H4 (cell line): ENCODE measurements around the gene MAGEE1. TPM values are rescaled to one million over a fixed set of nuclear protein-coding genes. Genes with fewer than 3 reads are reported as not detected.

ENCODE experiments used
- DNase-seq: peaks from one replicate; pipeline ENCODE4 v3.0.0-alpha.2; 2015; ENCODE audit warnings: low spot score
- total RNA-seq: library from RNA; depleted of rRNA; stranded (reverse); fragments of >200 nt; shearing (Covaris generic); gene quantifications from 2 replicates; pipeline ENCODE4 v1.2.3, GENCODE V29; 2014; rRNA removed

MAGEE1 gene, protein sequence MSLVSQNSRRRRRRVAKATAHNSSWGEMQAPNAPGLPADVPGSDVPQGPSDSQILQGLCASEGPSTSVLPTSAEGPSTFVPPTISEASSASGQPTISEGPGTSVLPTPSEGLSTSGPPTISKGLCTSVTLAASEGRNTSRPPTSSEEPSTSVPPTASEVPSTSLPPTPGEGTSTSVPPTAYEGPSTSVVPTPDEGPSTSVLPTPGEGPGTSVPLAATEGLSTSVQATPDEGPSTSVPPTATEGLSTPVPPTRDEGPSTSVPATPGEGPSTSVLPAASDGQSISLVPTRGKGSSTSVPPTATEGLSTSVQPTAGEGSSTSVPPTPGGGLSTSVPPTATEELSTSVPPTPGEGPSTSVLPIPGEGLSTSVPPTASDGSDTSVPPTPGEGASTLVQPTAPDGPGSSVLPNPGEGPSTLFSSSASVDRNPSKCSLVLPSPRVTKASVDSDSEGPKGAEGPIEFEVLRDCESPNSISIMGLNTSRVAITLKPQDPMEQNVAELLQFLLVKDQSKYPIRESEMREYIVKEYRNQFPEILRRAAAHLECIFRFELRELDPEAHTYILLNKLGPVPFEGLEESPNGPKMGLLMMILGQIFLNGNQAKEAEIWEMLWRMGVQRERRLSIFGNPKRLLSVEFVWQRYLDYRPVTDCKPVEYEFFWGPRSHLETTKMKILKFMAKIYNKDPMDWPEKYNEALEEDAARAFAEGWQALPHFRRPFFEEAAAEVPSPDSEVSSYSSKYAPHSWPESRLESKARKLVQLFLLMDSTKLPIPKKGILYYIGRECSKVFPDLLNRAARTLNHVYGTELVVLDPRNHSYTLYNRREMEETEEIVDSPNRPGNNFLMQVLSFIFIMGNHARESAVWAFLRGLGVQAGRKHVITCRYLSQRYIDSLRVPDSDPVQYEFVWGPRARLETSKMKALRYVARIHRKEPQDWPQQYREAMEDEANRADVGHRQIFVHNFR
- 0.92 and 1.5 TPM in 2 replicates for total RNA-seq

DNA sequence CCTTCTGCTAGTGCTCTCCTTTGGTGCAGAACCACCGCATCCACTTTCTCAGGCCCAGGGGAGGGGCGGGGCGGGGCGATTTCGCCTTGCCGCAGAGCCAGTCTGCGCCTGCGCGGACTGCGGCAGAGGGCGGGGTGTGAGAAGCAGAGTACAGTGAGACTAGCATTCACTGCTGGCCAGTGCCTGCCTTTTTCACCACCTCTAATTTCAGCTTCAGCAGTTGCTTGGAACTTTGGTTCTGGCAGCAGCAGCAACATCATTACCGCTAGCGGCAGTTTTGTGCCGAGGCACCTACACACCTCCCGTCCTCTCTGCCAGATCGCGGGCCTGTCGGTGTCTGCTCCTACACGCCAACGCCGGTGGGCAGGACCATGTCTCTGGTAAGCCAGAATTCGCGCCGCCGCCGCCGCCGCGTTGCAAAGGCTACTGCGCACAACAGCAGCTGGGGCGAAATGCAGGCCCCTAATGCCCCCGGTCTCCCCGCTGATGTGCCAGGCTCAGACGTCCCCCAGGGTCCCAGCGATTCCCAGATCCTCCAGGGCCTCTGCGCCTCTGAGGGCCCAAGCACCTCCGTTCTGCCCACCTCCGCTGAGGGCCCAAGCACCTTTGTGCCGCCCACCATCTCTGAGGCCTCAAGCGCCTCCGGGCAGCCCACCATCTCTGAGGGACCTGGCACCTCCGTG lies at the start of gene MAGEE1:
Gene MAGEE1 (plus strand): TSS at position 151 of the 683 bp plus-strand sequence. CDS start 221 bp downstream, at position 372.
- peak; percentile 44 for DNase-seq

DNA sequence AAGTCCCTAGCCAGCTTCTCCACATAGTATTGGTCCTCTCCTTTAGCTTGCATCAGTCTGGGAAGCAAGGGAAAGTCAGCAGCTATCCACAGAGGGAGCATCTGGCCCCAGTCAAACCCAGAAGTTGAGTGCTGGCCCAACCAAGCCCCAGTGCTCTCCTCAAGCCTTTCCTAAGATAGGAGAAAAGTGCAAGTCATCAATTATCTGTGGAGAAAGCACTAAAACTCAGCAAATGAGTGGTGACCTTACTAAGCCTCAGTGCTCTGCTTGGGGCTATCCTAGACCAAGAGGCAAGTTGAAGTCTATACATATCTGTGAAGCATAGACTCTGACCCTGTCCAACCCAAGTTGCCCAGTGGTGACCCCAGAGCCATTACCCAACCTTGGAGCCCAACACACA lies 28.5 kb upstream of the MAGEE1 start:
- DNase-seq, result no peak

DNA sequence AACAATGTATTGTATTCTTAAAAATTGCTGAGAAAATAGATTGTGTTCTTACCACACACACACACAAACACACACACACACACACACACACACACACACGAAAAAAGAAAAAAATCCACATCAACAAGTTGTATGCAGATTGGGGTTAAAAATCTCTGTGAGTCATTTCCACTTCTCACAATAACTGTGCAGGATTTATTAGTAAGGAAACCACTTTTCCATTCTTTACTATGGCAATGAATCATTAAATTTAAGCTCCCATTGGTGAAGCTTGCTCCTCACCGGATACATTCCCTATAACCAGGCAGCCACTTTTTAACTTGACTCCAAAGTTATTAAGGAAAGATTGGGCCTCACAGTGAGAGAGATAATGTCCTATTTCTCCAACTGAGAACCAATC lies 19.7 kb upstream of the MAGEE1 start:
- DNase-seq, result no peak

DNA sequence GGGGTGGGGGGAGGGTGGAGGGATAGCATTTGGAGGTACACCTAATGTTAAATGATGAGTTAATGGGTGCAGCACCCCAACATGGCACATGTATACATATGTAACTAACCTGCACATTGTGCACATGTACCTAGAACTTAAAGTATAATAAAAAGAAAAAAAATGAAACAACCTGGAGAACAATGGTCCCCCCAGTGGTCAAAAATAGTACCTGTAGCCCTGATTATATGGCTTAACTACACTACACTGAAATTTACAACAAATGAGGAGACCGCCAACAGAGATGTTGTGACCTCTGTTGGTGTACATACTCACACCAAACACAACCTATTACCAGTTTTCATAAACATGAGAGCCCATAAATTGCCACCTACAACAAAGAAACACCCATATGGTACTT lies 7.3 kb upstream of the MAGEE1 start:
- DNase-seq, result no peak

GRCh38 chrX:76428243-76429130 lies 977 bp downstream of the MAGEE1 start:
- no peak for DNase-seq

GRCh38 chrX:76433219-76433618 lies 5.7 kb downstream of the MAGEE1 start:
- DNase-seq, result no peak

- no peak for DNase-seq
These were observed 6.7 kb downstream of the MAGEE1 start for GRCh38 chrX:76434103-76434741.

DNA sequence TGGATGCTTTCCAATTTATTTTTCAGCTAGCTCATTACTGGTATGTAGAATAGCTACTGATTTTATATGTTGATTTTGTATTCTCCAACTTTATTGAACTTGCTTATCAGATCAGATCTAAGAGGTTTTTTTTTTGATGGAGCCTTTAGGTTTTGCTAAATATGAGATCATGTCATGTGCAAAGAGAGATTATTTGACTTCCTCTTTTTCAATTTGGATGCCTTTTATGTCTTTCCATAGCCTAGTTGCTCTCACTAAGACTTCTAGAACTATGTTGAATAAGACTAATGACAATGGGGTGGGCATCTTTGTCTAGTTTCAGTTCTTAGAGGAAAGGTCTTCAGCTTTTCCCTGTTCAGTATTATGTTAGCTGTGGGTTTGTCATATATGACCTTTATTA lies 11.7 kb downstream of the MAGEE1 start:
- DNase-seq, result no peak

DNA sequence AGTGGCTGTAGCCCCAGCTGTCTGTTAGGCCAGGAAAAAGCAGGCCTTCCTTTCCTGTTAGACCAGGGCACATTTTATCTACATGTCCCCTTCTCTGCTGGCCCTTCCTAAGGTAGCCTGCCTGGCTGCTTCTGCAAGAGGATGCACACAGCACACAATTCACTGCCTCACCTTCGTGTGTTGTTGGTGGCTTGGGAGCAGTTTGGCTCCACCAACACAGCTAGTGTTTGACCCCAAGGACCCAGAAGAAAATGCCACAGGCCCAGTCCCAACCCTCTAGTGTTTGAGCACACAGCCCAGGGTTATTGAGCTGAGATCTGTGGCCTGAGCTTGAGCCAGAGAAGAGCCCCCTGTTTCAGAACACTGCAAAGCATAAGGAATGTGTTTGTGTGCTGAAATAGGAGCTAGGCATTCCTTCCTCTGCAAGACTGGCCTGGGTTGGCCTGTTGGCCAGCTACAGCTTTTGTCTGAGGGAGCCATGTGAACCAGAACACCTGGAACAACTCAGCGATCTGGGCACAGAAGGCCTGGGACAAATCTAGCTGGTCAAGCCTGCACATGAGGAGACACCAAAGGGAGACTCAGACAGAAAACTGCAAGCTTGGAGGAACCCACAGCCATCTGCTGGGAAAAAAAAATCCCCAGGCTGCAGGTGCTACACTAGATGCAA lies 26.4 kb downstream of the MAGEE1 start:
- DNase-seq, result no peak

DNA sequence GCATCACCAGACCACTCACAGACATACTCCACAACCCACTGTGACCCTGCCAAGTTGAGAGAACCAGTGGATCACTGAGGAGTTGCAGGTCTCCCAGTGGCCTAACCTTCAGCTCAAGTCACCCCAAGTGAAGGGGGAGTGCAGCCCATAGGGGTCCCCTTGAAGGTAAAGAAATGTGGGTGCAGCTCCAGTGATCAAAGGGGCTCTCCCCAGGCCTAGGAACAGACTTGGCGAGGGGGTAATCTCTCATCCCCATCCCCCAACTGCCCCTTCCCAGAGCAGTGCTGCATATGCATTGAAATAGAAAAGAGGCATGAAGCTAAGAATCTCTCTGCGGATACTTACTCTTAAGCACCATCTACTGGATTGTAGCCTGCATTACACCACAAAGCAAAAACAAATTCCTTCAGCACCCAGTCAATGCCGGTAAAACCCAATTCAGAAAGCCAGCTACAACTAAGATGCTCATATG lies 27.0 kb downstream of the MAGEE1 start:
- DNase-seq, result no peak

- no peak for DNase-seq
These were observed 49.8 kb downstream of the MAGEE1 start for GRCh38 chrX:76477353-76477752.
